Measurements from ENCODE around the gene S100Z. TPM values are rescaled to one million over a fixed set of nuclear protein-coding genes. Genes with fewer than 3 reads are reported as not detected.
A peak's percentile ranks its signal among the peaks of the same experiment; 100 is the strongest.
"Not testable (repeated sequence)": the region's sequence is repeated elsewhere in the genome, so short reads cannot be mapped to it uniquely, and the experiment has no call there.

The S100Z gene
- total and polyA plus RNA-seq, 12 donors, result 0.11 to 2.8 (median 0.44) TPM; not detected in 1

- intact Hi-C loops (cut with DNase I), result no loop called here
- H3K4me3 ChIP-seq, result no peak overlapping the region
- TF ChIP-seq POLR2A (IDR thresholded peaks at IDR 0.05) (no peak), CTCF (IDR thresholded peaks at IDR 0.05) (no peak)
- no peak for DNase-seq
- 86 to 90% (median 88%) methylated on average over 5 to 8 of the region's 8 CpGs for WGBS, 4 donors
- peak overlapping the region in 2 of 5 donors; percentile 28 to 38 for H3K27ac ChIP-seq
- H3K36me3 ChIP-seq (replicated peaks in 1 of 2), result no peaks in the 10 kb centered on the region
- peaks cover 6 to 13% of the 10 kb centered on the region in 2 donors for H3K4me1 ChIP-seq (replicated peaks in 1 of 2)
- H3K9me3 ChIP-seq (replicated peaks in 1 of 3), result no peaks in the 10 kb centered on the region
- H3K27me3 ChIP-seq, result no peaks in the 10 kb centered on the region
These were observed 830 bp downstream of the S100Z start for GRCh38 chr5:76850543-76851145.

DNA sequence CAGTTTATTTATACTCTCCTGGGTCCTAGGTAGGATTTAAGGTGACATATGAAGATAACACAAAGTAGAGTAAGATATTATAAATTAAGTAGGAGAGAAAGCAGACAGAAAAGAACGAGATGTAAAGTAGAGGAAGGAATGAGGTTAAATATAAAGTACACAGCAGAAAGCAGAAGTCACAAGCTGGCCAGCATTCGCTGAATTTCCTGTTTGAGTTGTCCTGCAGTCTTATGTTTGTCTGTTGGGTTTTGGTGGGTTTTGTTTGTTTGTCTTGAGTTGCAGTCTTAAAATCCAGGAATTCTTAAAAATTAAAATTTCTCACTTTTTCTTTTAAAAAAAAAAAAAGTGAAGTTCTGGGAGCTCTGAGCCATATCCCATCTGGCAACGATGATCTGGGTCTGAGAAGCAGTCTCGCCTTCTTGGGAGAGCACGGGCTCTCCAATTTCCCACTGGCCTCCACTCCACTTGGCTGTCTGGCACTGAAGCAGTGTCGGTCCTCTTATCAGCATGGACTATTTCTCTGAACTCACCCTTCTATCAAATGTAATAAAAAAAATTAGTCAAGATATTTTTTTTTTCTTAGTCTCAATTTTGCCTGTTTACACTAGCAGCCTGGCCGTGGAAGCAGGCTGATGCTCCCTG is 2.0 kb downstream of the S100Z start:
- Histone ChIP-seq H3K27me3 (no peaks in the 10 kb centered on the region), H3K27ac (peak overlapping the region in 3 of 5 donors; percentile 3 to 38 (median 28)), H3K4me1 (replicated peaks in 1 of 2) (peaks cover 6 to 13% of the 10 kb centered on the region in 2 donors), H3K36me3 (replicated peaks in 1 of 2) (no peaks in the 10 kb centered on the region), H3K4me3 (no peak overlapping the region), H3K9me3 (replicated peaks in 1 of 3) (no peaks in the 10 kb centered on the region)
- DNase-seq, result no peak
- TF ChIP-seq POLR2A (IDR thresholded peaks at IDR 0.05) (no peak), CTCF (IDR thresholded peaks at IDR 0.05) (no peak)
- intact Hi-C loops (cut with DNase I), result no loop called here
- 51 to 62% (median 54%) methylated on average over 7 of the region's 7 CpGs for WGBS, 4 donors

DNA sequence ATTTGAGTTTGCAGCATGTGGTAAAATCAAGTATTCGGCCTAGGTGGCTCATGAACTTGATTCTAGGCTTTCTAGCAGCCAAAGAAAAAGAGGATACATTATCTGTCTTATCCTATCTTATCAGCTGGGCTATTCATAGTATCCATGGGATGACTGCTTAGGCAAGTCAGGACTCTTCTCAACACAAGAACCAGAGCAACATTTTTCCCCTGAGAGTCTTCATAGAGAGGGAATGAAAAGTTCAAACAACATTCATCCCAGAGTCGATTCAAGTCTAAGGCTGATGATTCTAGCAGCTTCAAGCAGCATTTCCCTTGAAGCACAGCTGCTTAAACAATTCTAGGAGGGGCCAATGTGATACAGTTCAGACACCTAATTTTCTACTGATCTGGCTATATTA is 3.0 kb downstream of the S100Z start:
- TF ChIP-seq POLR2A (IDR thresholded peaks at IDR 0.05), result no peak
- no peak for TF ChIP-seq CTCF (IDR thresholded peaks at IDR 0.05)
- no peak overlapping the region for H3K27ac ChIP-seq
- no peaks in the 10 kb centered on the region for H3K36me3 ChIP-seq (replicated peaks in 1 of 2)
- peaks cover 6 to 13% of the 10 kb centered on the region in 2 donors for H3K4me1 ChIP-seq (replicated peaks in 1 of 2)
- no peaks in the 10 kb centered on the region for H3K9me3 ChIP-seq (replicated peaks in 1 of 3)
- H3K27me3 ChIP-seq, result no peaks in the 10 kb centered on the region
- intact Hi-C loops (cut with DNase I), result no loop called here
- WGBS, 4 donors, result 39 to 50% (median 49%) methylated on average over 2 of the region's 2 CpGs
- no peak overlapping the region for H3K4me3 ChIP-seq
- no peak for DNase-seq

DNA sequence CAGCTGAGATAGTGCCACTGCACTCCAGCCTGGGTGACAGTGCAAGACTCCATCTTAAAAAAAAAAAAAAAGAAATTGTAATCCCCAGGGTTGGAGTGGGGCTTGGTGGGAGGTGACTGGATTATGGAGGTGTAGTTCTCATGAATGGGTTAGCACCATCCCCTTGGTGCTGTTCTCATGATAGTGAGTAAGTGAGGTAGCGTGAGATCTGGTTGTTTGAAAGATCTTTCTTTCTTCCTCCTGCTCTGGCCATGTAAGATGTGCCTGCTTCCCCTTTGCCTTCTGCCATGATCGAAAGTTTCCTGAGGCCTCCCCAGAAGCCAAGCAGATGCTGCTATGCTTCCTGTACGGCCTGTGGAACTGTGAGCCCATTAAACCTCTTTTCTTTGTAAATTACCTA is 3.9 kb downstream of the S100Z start:
- H3K36me3 ChIP-seq (replicated peaks in 1 of 2); intact Hi-C loops (cut with DNase I); DNase-seq; H3K9me3 ChIP-seq (replicated peaks in 1 of 3); H3K27me3 ChIP-seq; H3K4me3 ChIP-seq: not testable (repeated sequence)
- WGBS, 4 donors, result 85 to 88% (median 85%) methylated on average over 3 of the region's 3 CpGs
- Histone ChIP-seq H3K4me1 (replicated peaks in 1 of 2) (peaks cover 6 to 13% of the 10 kb centered on the region in 2 donors), H3K27ac (peak overlapping the region in 1 of 5 donors; percentile 21)

- no peaks in the 10 kb centered on the region for H3K27me3 ChIP-seq
- H3K36me3 ChIP-seq (replicated peaks in 1 of 2), result no peaks in the 10 kb centered on the region
- peaks cover 6 to 13% of the 10 kb centered on the region in 2 donors for H3K4me1 ChIP-seq (replicated peaks in 1 of 2)
- intact Hi-C loops (cut with DNase I), result no loop called here
- H3K27ac ChIP-seq, result peak overlapping the region in 1 of 5 donors; percentile 14
- no peak overlapping the region for H3K4me3 ChIP-seq
- no peaks in the 10 kb centered on the region for H3K9me3 ChIP-seq (replicated peaks in 1 of 3)
- TF ChIP-seq CTCF (IDR thresholded peaks at IDR 0.05) (no peak), POLR2A (IDR thresholded peaks at IDR 0.05) (no peak)
- no peak for DNase-seq
These were observed 4.8 kb downstream of the S100Z start for GRCh38 chr5:76854644-76855043.

- H3K36me3 ChIP-seq (replicated peaks in 1 of 2); H3K9me3 ChIP-seq (replicated peaks in 1 of 3); H3K27me3 ChIP-seq; DNase-seq; intact Hi-C loops (cut with DNase I); H3K4me3 ChIP-seq: not testable (repeated sequence)
- H3K4me1 ChIP-seq (replicated peaks in 1 of 2), result peaks cover 6 to 13% of the 10 kb centered on the region in 2 donors
- H3K27ac ChIP-seq, result peak overlapping the region in 2 of 5 donors; percentile 39 to 67
These were observed 5.7 kb downstream of the S100Z start for GRCh38 chr5:76855501-76855900.
